Adipocyte (in vitro differentiated cells): ENCODE data around the gene TRIM14.

ENCODE experiments used
- DNase-seq: peaks from one replicate; pipeline ENCODE4 v3.0.0-alpha.2; 2015; ENCODE audit warnings: low read depth
- H3K27me3 ChIP-seq: replicated peaks from 2 replicates; pipeline ENCODE4 v1.7.0; 2013; ENCODE audit warnings: mild to moderate bottlenecking, low read length, moderate library complexity; ENCODE audit not compliant: control insufficient read depth, insufficient read depth
- H3K36me3 ChIP-seq: 2 replicates; pipeline ENCODE4 v1.7.0; 2013; ENCODE audit warnings: low read length, mild to moderate bottlenecking, moderate library complexity; ENCODE audit not compliant: control insufficient read depth, insufficient read depth, severe bottlenecking
- H3K4me1 ChIP-seq: 2 replicates; pipeline ENCODE4 v1.7.0; 2013; ENCODE audit warnings: mild to moderate bottlenecking, low read length, moderate library complexity; ENCODE audit not compliant: control insufficient read depth, insufficient read depth
- H3K4me3 ChIP-seq: 2 replicates; pipeline ENCODE4 v1.7.0; 2013; ENCODE audit warnings: mild to moderate bottlenecking, low read length, moderate library complexity
- H3K9ac ChIP-seq: 2 replicates; pipeline ENCODE4 v1.7.0; 2013; ENCODE audit warnings: mild to moderate bottlenecking, low read length, moderate library complexity
- H3K9me3 ChIP-seq: 2 replicates; pipeline ENCODE4 v1.7.0; 2013; ENCODE audit warnings: mild to moderate bottlenecking, low read length, moderate library complexity; ENCODE audit not compliant: control insufficient read depth

TRIM14 gene

GRCh38 chr9:98118640-98119601 lies at the start of gene TRIM14:
Gene TRIM14, minus strand, starts transcription at chr9:98119222. Its CDS starts 34 bp downstream, at chr9:98119188.
- no peaks in the 10 kb centered on the region for H3K4me1 ChIP-seq
- peaks cover 9% of the 10 kb centered on the region for H3K27me3 ChIP-seq
- peak; percentile 75 for DNase-seq
- peak within 1 kb of the TSS; percentile 35 for H3K9ac ChIP-seq
- no peaks in the 10 kb centered on the region for H3K9me3 ChIP-seq
- H3K36me3 ChIP-seq, result no peaks in the 10 kb centered on the region
- peak within 1 kb of the TSS; percentile 79 for H3K4me3 ChIP-seq

- H3K9me3 ChIP-seq, result no peaks in the 10 kb centered on the region
- no peak overlapping the region for H3K9ac ChIP-seq
- DNase-seq, result no peak
- H3K4me1 ChIP-seq, result no peaks in the 10 kb centered on the region
- no peak overlapping the region for H3K4me3 ChIP-seq
- peaks cover 15% of the 10 kb centered on the region for H3K27me3 ChIP-seq
- no peaks in the 10 kb centered on the region for H3K36me3 ChIP-seq
These were observed 49.2 kb upstream of the TRIM14 start for GRCh38 chr9:98168153-98168780.

GRCh38 chr9:98164912-98165311 lies 45.9 kb upstream of the TRIM14 start:
- H3K36me3 ChIP-seq, result no peaks in the 10 kb centered on the region
- H3K4me1 ChIP-seq, result no peaks in the 10 kb centered on the region
- no peak overlapping the region for H3K4me3 ChIP-seq
- no peak for DNase-seq
- H3K27me3 ChIP-seq, result peaks cover 13% of the 10 kb centered on the region
- H3K9ac ChIP-seq, result no peak overlapping the region
- H3K9me3 ChIP-seq, result no peaks in the 10 kb centered on the region

GRCh38 chr9:98162613-98163012 lies 43.6 kb upstream of the TRIM14 start:
- Histone ChIP-seq H3K27me3 (peaks cover 13% of the 10 kb centered on the region), H3K9me3 (no peaks in the 10 kb centered on the region), H3K4me3 (no peak overlapping the region), H3K9ac (no peak overlapping the region), H3K4me1 (no peaks in the 10 kb centered on the region), H3K36me3 (no peaks in the 10 kb centered on the region)
- DNase-seq, result no peak

- no peaks in the 10 kb centered on the region for H3K9me3 ChIP-seq
- no peak for DNase-seq
- no peak overlapping the region for H3K9ac ChIP-seq
- H3K4me1 ChIP-seq, result no peaks in the 10 kb centered on the region
- no peaks in the 10 kb centered on the region for H3K36me3 ChIP-seq
- H3K4me3 ChIP-seq, result no peak overlapping the region
- H3K27me3 ChIP-seq, result peaks cover 13% of the 10 kb centered on the region
These were observed 42.8 kb upstream of the TRIM14 start for GRCh38 chr9:98161851-98162250.

GRCh38 chr9:98159790-98160189 lies 40.8 kb upstream of the TRIM14 start:
- Histone ChIP-seq H3K27me3 (peaks cover 13% of the 10 kb centered on the region), H3K4me1 (no peaks in the 10 kb centered on the region), H3K9ac (no peak overlapping the region), H3K9me3 (no peaks in the 10 kb centered on the region), H3K4me3 (no peak overlapping the region), H3K36me3 (no peaks in the 10 kb centered on the region)
- DNase-seq, result no peak

- Histone ChIP-seq H3K9me3 (no peaks in the 10 kb centered on the region), H3K9ac (no peak overlapping the region), H3K4me1 (no peaks in the 10 kb centered on the region), H3K4me3 (no peak overlapping the region), H3K27me3 (peaks cover 13% of the 10 kb centered on the region), H3K36me3 (no peaks in the 10 kb centered on the region)
- no peak for DNase-seq
These were observed 40.3 kb upstream of the TRIM14 start for GRCh38 chr9:98159301-98159700.

GRCh38 chr9:98158071-98158831 lies 39.2 kb upstream of the TRIM14 start:
- no peak for DNase-seq
- Histone ChIP-seq H3K9me3 (no peaks in the 10 kb centered on the region), H3K36me3 (no peaks in the 10 kb centered on the region), H3K9ac (no peak overlapping the region), H3K4me1 (no peaks in the 10 kb centered on the region), H3K4me3 (no peak overlapping the region), H3K27me3 (peaks cover 13% of the 10 kb centered on the region)

- no peaks in the 10 kb centered on the region for H3K36me3 ChIP-seq
- H3K9ac ChIP-seq, result no peak overlapping the region
- H3K9me3 ChIP-seq, result no peaks in the 10 kb centered on the region
- no peak for DNase-seq
- peaks cover 8% of the 10 kb centered on the region for H3K27me3 ChIP-seq
- H3K4me3 ChIP-seq, result no peak overlapping the region
- H3K4me1 ChIP-seq, result no peaks in the 10 kb centered on the region
These were observed 38.4 kb upstream of the TRIM14 start for GRCh38 chr9:98157372-98157771.

- Histone ChIP-seq H3K36me3 (no peaks in the 10 kb centered on the region), H3K9ac (no peak overlapping the region), H3K4me1 (no peaks in the 10 kb centered on the region), H3K9me3 (no peaks in the 10 kb centered on the region), H3K27me3 (no peaks in the 10 kb centered on the region), H3K4me3 (no peak overlapping the region)
- DNase-seq, result no peak
These were observed 35.7 kb upstream of the TRIM14 start for GRCh38 chr9:98154678-98155077.

- Histone ChIP-seq H3K36me3 (no peaks in the 10 kb centered on the region), H3K9ac (no peak overlapping the region), H3K4me1 (no peaks in the 10 kb centered on the region), H3K27me3 (peaks cover 2% of the 10 kb centered on the region), H3K4me3 (no peak overlapping the region), H3K9me3 (no peaks in the 10 kb centered on the region)
- no peak for DNase-seq
These were observed 33.5 kb upstream of the TRIM14 start for GRCh38 chr9:98152526-98152925.
